Activated CD8-positive, alpha-beta memory T cell treated with anti-CD3 and anti-CD28 coated beads, Interleukin-2, amount 10 ng/mL, durations not matched to agents 7 days and 5 days (primary cell): ENCODE data around the gene CRYZ. TPM values are rescaled to one million over a fixed set of nuclear protein-coding genes. Genes with fewer than 3 reads are reported as not detected.
"Not testable (repeated sequence)": the region's sequence is repeated elsewhere in the genome, so short reads cannot be mapped to it uniquely, and the experiment has no call there.

ENCODE experiments used
- ATAC-seq: fragments of 150-1000 bp; cut with Tn5 transposase; one replicate; pipeline ENCODE4 v1.10.0; 2021; ENCODE audit warnings: moderate library complexity
- CTCF ChIA-PET: fragments of 350-600 bp; sonication (Branson Sonifier 250); formaldehyde crosslinking; loops from one replicate; lab custom pipeline; 2021; ENCODE audit warnings: antibody characterized with exemption; lab: Charles Lee
- DNase-seq: peaks from one replicate; pipeline ENCODE4 v3.0.0-alpha.2; 2020
- H3K27ac Mint-ChIP-seq: one replicate; pipeline ENCODE4 v1.8.0; 2021; ENCODE audit warnings: mild to moderate bottlenecking, mixed read lengths
- H3K27me3 Mint-ChIP-seq: one replicate; pipeline ENCODE4 v1.8.0; 2021; ENCODE audit warnings: mixed read lengths
- H3K36me3 Mint-ChIP-seq: one replicate; pipeline ENCODE4 v1.8.0; 2021; ENCODE audit warnings: mild to moderate bottlenecking, mixed read lengths
- H3K4me1 Mint-ChIP-seq: one replicate; pipeline ENCODE4 v1.8.0; 2021; ENCODE audit warnings: mixed read lengths
- H3K4me3 Mint-ChIP-seq: one replicate; pipeline ENCODE4 v1.8.0; 2021; ENCODE audit warnings: mild to moderate bottlenecking, moderate library complexity, mixed read lengths
- H3K9me3 Mint-ChIP-seq: one replicate; pipeline ENCODE4 v1.8.0; 2022; ENCODE audit warnings: low read depth, mixed read lengths
- total RNA-seq, 2 experiments: library from RNA; stranded (reverse); gene quantifications; one replicate each; pipeline ENCODE4 v1.2.3, GENCODE V29; 2021

CRYZ gene
- total RNA-seq: 10 to 100 TPM; 17.6 to 20.4 TPM

- DNase-seq (peak; percentile 92), ATAC-seq (peak; percentile 89)
- peaks cover 17% of the 10 kb centered on the region for H3K36me3 Mint-ChIP-seq
- peak within 1 kb of the TSS; percentile 97 for H3K27ac Mint-ChIP-seq
- CTCF ChIA-PET: interaction anchor here (1.0 to 2.5 kb wide), 13 partner anchors 9 to 230 kb away, joined by 3 to 8 read pairs (median 3); no protein-coding TSS in a partner anchor
- no peaks in the 10 kb centered on the region for H3K27me3 Mint-ChIP-seq
- peak within 1 kb of the TSS; percentile 87 for H3K4me3 Mint-ChIP-seq
- H3K9me3 Mint-ChIP-seq: no peaks in the 10 kb centered on the region
- peaks cover 40% of the 10 kb centered on the region for H3K4me1 Mint-ChIP-seq
These were observed at the start of gene CRYZ, which contains the start of gene TYW3 for GRCh38 chr1:74732960-74733603. TSS of gene CRYZ (minus strand) at chr1:74733050. CDS start at chr1:74724821, 8,229 bp downstream. TSS of gene TYW3 (plus strand) at chr1:74733152. CDS start at chr1:74733245, 93 bp downstream.

- Mint-ChIP-seq H3K4me1 (no peaks in the 10 kb centered on the region), H3K36me3 (no peaks in the 10 kb centered on the region), H3K27ac (no peak overlapping the region), H3K4me3 (no peak overlapping the region), H3K27me3 (peaks cover 14% of the 10 kb centered on the region), H3K9me3 (no peaks in the 10 kb centered on the region)
- CTCF ChIA-PET: no interaction called here
- ATAC-seq (no peak), DNase-seq (no peak)
These were observed 47.7 kb upstream of the CRYZ start for GRCh38 chr1:74780594-74780993.

GRCh38 chr1:74779750-74780149, 46.9 kb upstream of the CRYZ start:
- no peak overlapping the region for H3K4me3 Mint-ChIP-seq
- CTCF ChIA-PET: no interaction called here

GRCh38 chr1:74777525-74777924, 44.7 kb upstream of the CRYZ start:
- CTCF ChIA-PET: no interaction called here
- Mint-ChIP-seq H3K4me3 (no peak overlapping the region), H3K36me3 (no peaks in the 10 kb centered on the region), H3K4me1 (no peaks in the 10 kb centered on the region), H3K9me3 (no peaks in the 10 kb centered on the region), H3K27me3 (peaks cover 21% of the 10 kb centered on the region), H3K27ac (no peak overlapping the region)
- DNase-seq (no peak), ATAC-seq (no peak)

More at GRCh38 chr1:74779750-74780149, 46.9 kb upstream of the CRYZ start:
- ATAC-seq: no peak
- no peaks in the 10 kb centered on the region for H3K9me3 Mint-ChIP-seq
- no peak for DNase-seq
- no peak overlapping the region for H3K27ac Mint-ChIP-seq
- H3K27me3 Mint-ChIP-seq: peaks cover 14% of the 10 kb centered on the region
- H3K36me3 Mint-ChIP-seq: no peaks in the 10 kb centered on the region
- no peaks in the 10 kb centered on the region for H3K4me1 Mint-ChIP-seq

GRCh38 chr1:74775735-74776134, 42.9 kb upstream of the CRYZ start:
- H3K9me3 Mint-ChIP-seq: no peaks in the 10 kb centered on the region
- no peak overlapping the region for H3K27ac Mint-ChIP-seq
- no peak for ATAC-seq
- H3K27me3 Mint-ChIP-seq: peaks cover 21% of the 10 kb centered on the region
- DNase-seq: no peak
- CTCF ChIA-PET: interaction anchor here (1.3 kb wide), 1 partner anchor 427 kb away, joined by 3 read pairs; no protein-coding TSS in a partner anchor
- no peaks in the 10 kb centered on the region for H3K4me1 Mint-ChIP-seq
- no peak overlapping the region for H3K4me3 Mint-ChIP-seq
- no peaks in the 10 kb centered on the region for H3K36me3 Mint-ChIP-seq

- Mint-ChIP-seq H3K9me3 (no peaks in the 10 kb centered on the region), H3K36me3 (no peaks in the 10 kb centered on the region), H3K4me1 (no peaks in the 10 kb centered on the region), H3K27me3 (peaks cover 15% of the 10 kb centered on the region), H3K27ac (no peak overlapping the region), H3K4me3 (no peak overlapping the region)
- CTCF ChIA-PET: no interaction called here
- DNase-seq: no peak
- ATAC-seq: no peak
These were observed 40.7 kb upstream of the CRYZ start for GRCh38 chr1:74773582-74773981.

- H3K36me3 Mint-ChIP-seq: no peaks in the 10 kb centered on the region
- H3K4me3 Mint-ChIP-seq: no peak overlapping the region
- peaks cover 11% of the 10 kb centered on the region for H3K27me3 Mint-ChIP-seq
- no peaks in the 10 kb centered on the region for H3K4me1 Mint-ChIP-seq
- no peak for ATAC-seq
- CTCF ChIA-PET: no interaction called here
- H3K9me3 Mint-ChIP-seq: no peaks in the 10 kb centered on the region
- H3K27ac Mint-ChIP-seq: no peak overlapping the region
- no peak for DNase-seq
These were observed 40.1 kb upstream of the CRYZ start for GRCh38 chr1:74772945-74773344.

- ATAC-seq (peak; percentile 39), DNase-seq (no peak)
- Mint-ChIP-seq H3K4me1 (no peaks in the 10 kb centered on the region), H3K36me3 (no peaks in the 10 kb centered on the region), H3K9me3 (no peaks in the 10 kb centered on the region), H3K4me3 (no peak overlapping the region), H3K27ac (no peak overlapping the region), H3K27me3 (peaks cover 11% of the 10 kb centered on the region)
- CTCF ChIA-PET: interaction anchor here (0.6 to 1.7 kb wide), 10 partner anchors 9 to 944 kb away, joined by 3 to 7 read pairs (median 3); no protein-coding TSS in a partner anchor
These were observed 39.2 kb upstream of the CRYZ start for GRCh38 chr1:74771913-74772515.

- DNase-seq: no peak
- Mint-ChIP-seq H3K27me3 (no peaks in the 10 kb centered on the region), H3K36me3 (peaks cover 17% of the 10 kb centered on the region), H3K27ac (no peak overlapping the region), H3K4me3 (no peak overlapping the region), H3K4me1 (peaks cover 4% of the 10 kb centered on the region), H3K9me3 (no peaks in the 10 kb centered on the region)
- CTCF ChIA-PET: no interaction called here
- no peak for ATAC-seq
These were observed 34.6 kb upstream of the CRYZ start for GRCh38 chr1:74767490-74767889.

- CTCF ChIA-PET: interaction anchor here (0.7 kb wide), 1 partner anchor 866 kb away, joined by 3 read pairs; no protein-coding TSS in a partner anchor
- Mint-ChIP-seq H3K27ac (no peak overlapping the region), H3K4me1 (peaks cover 4% of the 10 kb centered on the region), H3K9me3 (no peaks in the 10 kb centered on the region), H3K27me3 (no peaks in the 10 kb centered on the region), H3K4me3 (no peak overlapping the region), H3K36me3 (peaks cover 26% of the 10 kb centered on the region)
- no peak for ATAC-seq
- DNase-seq: no peak
These were observed 33.7 kb upstream of the CRYZ start for GRCh38 chr1:74766579-74766978.

GRCh38 chr1:74763807-74764206, 31.0 kb upstream of the CRYZ start:
- Mint-ChIP-seq H3K36me3 (peaks cover 45% of the 10 kb centered on the region), H3K4me1 (peaks cover 4% of the 10 kb centered on the region), H3K4me3 (no peak overlapping the region), H3K9me3 (no peaks in the 10 kb centered on the region), H3K27ac (no peak overlapping the region), H3K27me3 (no peaks in the 10 kb centered on the region)
- CTCF ChIA-PET: no interaction called here
- DNase-seq (no peak), ATAC-seq (no peak)

GRCh38 chr1:74756650-74757049, 23.8 kb upstream of the CRYZ start:
- peaks cover 10% of the 10 kb centered on the region for H3K9me3 Mint-ChIP-seq
- ATAC-seq, H3K27me3 Mint-ChIP-seq, H3K27ac Mint-ChIP-seq, H3K4me1 Mint-ChIP-seq, H3K4me3 Mint-ChIP-seq, CTCF ChIA-PET, DNase-seq: not testable (repeated sequence)
- H3K36me3 Mint-ChIP-seq: peaks cover 78% of the 10 kb centered on the region

GRCh38 chr1:74755475-74755874, 22.6 kb upstream of the CRYZ start:
- peaks cover 2% of the 10 kb centered on the region for H3K4me1 Mint-ChIP-seq
- no peak for ATAC-seq
- peaks cover 10% of the 10 kb centered on the region for H3K9me3 Mint-ChIP-seq
- H3K27me3 Mint-ChIP-seq: no peaks in the 10 kb centered on the region
- H3K36me3 Mint-ChIP-seq: peaks cover 74% of the 10 kb centered on the region
- H3K27ac Mint-ChIP-seq: no peak overlapping the region
- DNase-seq: no peak
- no peak overlapping the region for H3K4me3 Mint-ChIP-seq
- CTCF ChIA-PET: no interaction called here

- H3K27me3 Mint-ChIP-seq: no peaks in the 10 kb centered on the region
- CTCF ChIA-PET: no interaction called here
- ATAC-seq (no peak), DNase-seq (no peak)
- peaks cover 73% of the 10 kb centered on the region for H3K36me3 Mint-ChIP-seq
- H3K9me3 Mint-ChIP-seq: peaks cover 10% of the 10 kb centered on the region
- H3K27ac Mint-ChIP-seq: no peak overlapping the region
- peaks cover 2% of the 10 kb centered on the region for H3K4me1 Mint-ChIP-seq
- no peak overlapping the region for H3K4me3 Mint-ChIP-seq
These were observed 20.3 kb upstream of the CRYZ start for GRCh38 chr1:74753104-74753503.
